ENCODE results near the gene GRIK3. TPM values are rescaled to one million over a fixed set of nuclear protein-coding genes. Genes with fewer than 3 reads are reported as not detected.

Gene GRIK3
- total and polyA plus RNA-seq, 2 donors (not counting 1 experiment from before 2014, with no cell fraction given) = not detected

GRCh38 chr1:36786425-36786824, 247.9 kb downstream of the GRIK3 start:
- Histone ChIP-seq H3K9me3 (ENCODE audit: control insufficient read depth, insufficient read depth, low read depth, low read length) (no peaks in the 10 kb centered on the region), H3K79me2 (ENCODE audit: control insufficient read depth, insufficient read depth, low read length) (no peaks in the 10 kb centered on the region), H3K4me2 (ENCODE audit: extremely low read depth, insufficient read depth, low read length) (no peak overlapping the region), H3K4me1 (ENCODE audit: control insufficient read depth, extremely low read depth, insufficient read depth, low read length) (no peaks in the 10 kb centered on the region), H2AFZ (ENCODE audit: low read length) (no peak overlapping the region), H3K9ac (ENCODE audit: insufficient read depth, low read length) (no peak overlapping the region), H3K4me3 (replicated peaks in 1 of 4; ENCODE audit: control extremely low read depth in 1 of 4, insufficient read depth in 1 of 4, low read depth in 3 of 4, low read length in 4 of 4) (no peak overlapping the region), H3K36me3 (ENCODE audit: control insufficient read depth, insufficient read depth, low read length) (no peaks in the 10 kb centered on the region), H3K27me3 (ENCODE audit: control insufficient read depth, insufficient read depth, low read length) (no peaks in the 10 kb centered on the region), H3K27ac (ENCODE audit: insufficient read depth, low read length) (no peak overlapping the region), H4K20me1 (ENCODE audit: control insufficient read depth, extremely low read depth, insufficient read depth, low read length) (no peaks in the 10 kb centered on the region)
- TF ChIP-seq EZH2 (IDR thresholded peaks at IDR 0.05; ENCODE audit: low read length, missing control alignments) = no peak
- TF ChIP-seq, protein P1, sequence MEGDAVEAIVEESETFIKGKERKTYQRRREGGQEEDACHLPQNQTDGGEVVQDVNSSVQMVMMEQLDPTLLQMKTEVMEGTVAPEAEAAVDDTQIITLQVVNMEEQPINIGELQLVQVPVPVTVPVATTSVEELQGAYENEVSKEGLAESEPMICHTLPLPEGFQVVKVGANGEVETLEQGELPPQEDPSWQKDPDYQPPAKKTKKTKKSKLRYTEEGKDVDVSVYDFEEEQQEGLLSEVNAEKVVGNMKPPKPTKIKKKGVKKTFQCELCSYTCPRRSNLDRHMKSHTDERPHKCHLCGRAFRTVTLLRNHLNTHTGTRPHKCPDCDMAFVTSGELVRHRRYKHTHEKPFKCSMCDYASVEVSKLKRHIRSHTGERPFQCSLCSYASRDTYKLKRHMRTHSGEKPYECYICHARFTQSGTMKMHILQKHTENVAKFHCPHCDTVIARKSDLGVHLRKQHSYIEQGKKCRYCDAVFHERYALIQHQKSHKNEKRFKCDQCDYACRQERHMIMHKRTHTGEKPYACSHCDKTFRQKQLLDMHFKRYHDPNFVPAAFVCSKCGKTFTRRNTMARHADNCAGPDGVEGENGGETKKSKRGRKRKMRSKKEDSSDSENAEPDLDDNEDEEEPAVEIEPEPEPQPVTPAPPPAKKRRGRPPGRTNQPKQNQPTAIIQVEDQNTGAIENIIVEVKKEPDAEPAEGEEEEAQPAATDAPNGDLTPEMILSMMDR (conservative IDR thresholded peaks at IDR 0.05 in 1 of 2, IDR thresholded peaks at IDR 0.05 in 1 of 2; ENCODE audit: low read depth in 1 of 2, low read length in 2 of 2) = no peak
- DNase-seq (ENCODE audit: low read depth in 2 of 2) = no peak

DNA sequence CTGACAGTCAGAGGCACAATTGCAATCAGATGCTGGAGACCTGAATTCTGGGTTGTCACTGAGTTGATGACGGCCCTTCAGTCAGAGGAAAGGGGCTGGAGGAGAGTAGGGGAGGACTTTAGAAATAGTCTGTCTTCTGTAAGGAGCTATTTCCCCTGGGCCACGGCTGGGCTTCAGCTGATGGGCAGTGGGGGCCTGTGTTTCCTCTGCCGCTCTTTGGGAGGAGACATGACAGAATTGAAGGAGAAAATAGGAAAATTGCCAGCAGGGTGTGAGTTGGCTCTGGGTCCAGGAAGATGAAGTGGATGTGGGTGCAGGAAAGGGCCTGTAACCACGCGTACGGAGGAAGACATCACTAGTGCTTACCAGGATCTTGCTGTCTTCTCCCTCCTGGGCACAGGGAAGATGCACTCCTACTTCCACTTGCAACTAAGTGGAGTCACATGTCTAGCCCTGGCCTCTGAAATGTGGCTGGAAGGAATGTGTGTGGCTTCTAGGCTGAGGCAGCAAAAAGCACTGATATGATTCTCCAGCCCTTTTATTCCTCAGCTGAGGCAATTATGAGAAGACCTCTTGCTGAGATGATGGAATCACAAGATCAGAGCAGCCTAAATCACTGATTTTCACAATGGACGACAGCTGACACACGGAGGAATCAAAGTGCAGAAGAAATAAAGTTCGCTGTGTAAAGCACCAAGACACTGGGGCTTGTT, 250.0 kb downstream of the GRIK3 start:
- TF ChIP-seq, protein P1 (conservative IDR thresholded peaks at IDR 0.05 in 1 of 2, IDR thresholded peaks at IDR 0.05 in 1 of 2; ENCODE audit: low read depth in 1 of 2, low read length in 2 of 2) = no peak
- TF ChIP-seq EZH2 (IDR thresholded peaks at IDR 0.05; ENCODE audit: low read length, missing control alignments) = no peak
- Histone ChIP-seq H3K36me3 (ENCODE audit: control insufficient read depth, insufficient read depth, low read length) (no peaks in the 10 kb centered on the region), H2AFZ (ENCODE audit: low read length) (no peak overlapping the region), H3K9me3 (ENCODE audit: control insufficient read depth, insufficient read depth, low read depth, low read length) (no peaks in the 10 kb centered on the region), H3K4me2 (ENCODE audit: extremely low read depth, insufficient read depth, low read length) (no peak overlapping the region), H4K20me1 (ENCODE audit: control insufficient read depth, extremely low read depth, insufficient read depth, low read length) (no peaks in the 10 kb centered on the region), H3K9ac (ENCODE audit: insufficient read depth, low read length) (no peak overlapping the region), H3K4me3 (replicated peaks in 1 of 4; ENCODE audit: control extremely low read depth in 1 of 4, insufficient read depth in 1 of 4, low read depth in 3 of 4, low read length in 4 of 4) (no peak overlapping the region), H3K27me3 (ENCODE audit: control insufficient read depth, insufficient read depth, low read length) (no peaks in the 10 kb centered on the region), H3K27ac (ENCODE audit: insufficient read depth, low read length) (no peak overlapping the region), H3K4me1 (ENCODE audit: control insufficient read depth, extremely low read depth, insufficient read depth, low read length) (no peaks in the 10 kb centered on the region), H3K79me2 (ENCODE audit: control insufficient read depth, insufficient read depth, low read length) (no peaks in the 10 kb centered on the region)
- no peak for DNase-seq (ENCODE audit: low read depth in 2 of 2)

DNA sequence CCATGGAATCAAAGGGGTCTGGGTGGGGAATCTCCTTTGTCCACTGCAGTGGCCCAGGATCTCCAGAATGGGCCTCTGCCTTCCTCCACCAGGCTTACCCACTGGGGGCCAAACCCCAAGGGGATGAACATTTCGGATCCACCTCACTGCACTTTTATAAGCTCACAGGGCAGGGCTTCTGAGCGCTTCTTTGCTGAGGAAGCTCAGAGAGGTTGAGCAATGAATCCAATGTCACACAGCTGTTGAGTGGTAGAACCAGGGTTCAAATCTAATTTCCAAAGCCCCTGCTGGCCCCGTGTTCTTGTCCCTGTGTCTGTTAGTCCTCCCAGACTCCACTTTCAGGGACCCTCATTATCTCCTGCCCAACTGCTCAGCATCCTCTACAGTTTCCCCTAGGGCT, 250.8 kb downstream of the GRIK3 start:
- Histone ChIP-seq H2AFZ (ENCODE audit: low read length) (no peak overlapping the region), H3K9me3 (ENCODE audit: control insufficient read depth, insufficient read depth, low read depth, low read length) (no peaks in the 10 kb centered on the region), H3K27ac (ENCODE audit: insufficient read depth, low read length) (no peak overlapping the region), H3K4me2 (ENCODE audit: extremely low read depth, insufficient read depth, low read length) (no peak overlapping the region), H3K4me1 (ENCODE audit: control insufficient read depth, extremely low read depth, insufficient read depth, low read length) (no peaks in the 10 kb centered on the region), H3K36me3 (ENCODE audit: control insufficient read depth, insufficient read depth, low read length) (no peaks in the 10 kb centered on the region), H3K79me2 (ENCODE audit: control insufficient read depth, insufficient read depth, low read length) (no peaks in the 10 kb centered on the region), H3K9ac (ENCODE audit: insufficient read depth, low read length) (no peak overlapping the region), H4K20me1 (ENCODE audit: control insufficient read depth, extremely low read depth, insufficient read depth, low read length) (no peaks in the 10 kb centered on the region), H3K4me3 (replicated peaks in 1 of 4; ENCODE audit: control extremely low read depth in 1 of 4, insufficient read depth in 1 of 4, low read depth in 3 of 4, low read length in 4 of 4) (no peak overlapping the region), H3K27me3 (ENCODE audit: control insufficient read depth, insufficient read depth, low read length) (no peaks in the 10 kb centered on the region)
- DNase-seq (ENCODE audit: low read depth in 2 of 2) = no peak
- TF ChIP-seq EZH2 (IDR thresholded peaks at IDR 0.05; ENCODE audit: low read length, missing control alignments) = no peak
- TF ChIP-seq, protein P1 (conservative IDR thresholded peaks at IDR 0.05 in 1 of 2, IDR thresholded peaks at IDR 0.05 in 1 of 2; ENCODE audit: low read depth in 1 of 2, low read length in 2 of 2) = no peak

Measured in fibroblast of lung (primary cell).